ENCODE measurements around the gene ILDR1.

- TF ChIP-seq CTCF (IDR thresholded peaks at IDR 0.05) = no peak
- no peak for TF ChIP-seq ZFX (IDR thresholded peaks at IDR 0.05; ENCODE audit: borderline replicate concordance)
Measured at GRCh38 chr3:121980450-121980796, 41.6 kb downstream of the ILDR1 start.
